ENCODE results near the gene KAT6B.
A peak's percentile ranks its signal among the peaks of the same experiment; 100 is the strongest.

Gene KAT6B

DNA sequence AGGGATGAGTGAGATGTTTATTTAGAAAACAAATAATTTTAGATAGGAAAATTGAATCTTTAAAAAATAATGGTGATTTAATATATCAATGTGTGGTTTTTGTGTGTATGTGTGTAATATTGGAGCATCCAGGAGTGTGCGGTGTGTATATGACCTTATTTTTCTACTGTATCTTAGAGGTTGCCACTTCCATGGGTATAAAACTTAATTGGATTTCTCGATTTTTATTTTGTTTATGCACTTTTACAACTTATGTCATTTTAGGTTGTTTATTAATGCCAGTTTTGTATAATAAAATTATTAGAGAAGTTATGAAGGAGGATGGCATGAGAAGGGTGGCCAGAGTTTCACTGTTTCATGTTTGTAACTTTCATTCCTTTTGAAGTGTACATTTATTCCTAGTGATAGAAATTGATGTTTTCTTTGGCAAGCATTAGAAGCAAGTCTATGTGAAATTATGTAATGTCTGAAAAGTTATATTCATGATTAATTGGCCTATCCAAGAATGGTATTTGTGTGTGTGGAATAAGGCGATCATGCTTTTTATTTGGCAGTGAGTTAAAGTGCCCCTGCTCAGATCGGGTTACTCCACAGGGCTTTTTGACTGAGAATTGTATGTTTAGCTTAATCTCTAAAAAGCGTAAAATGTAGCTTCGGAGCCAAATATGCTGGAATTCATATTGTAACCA, 110.3 kb downstream of the KAT6B start:
- POLR2A ChIA-PET = interaction anchor here (0.9 to 1.1 kb wide), 2 partner anchors 11 to 111 kb away, joined by 3 to 4 read pairs; partner anchors contain the start of gene KAT6B
- Histone ChIP-seq H3K4me3 (ENCODE audit: low read depth, low read length) (no peak overlapping the region), H3K27ac (ENCODE audit: extremely low read depth, low read depth, low read length) (peak overlapping the region; percentile 18; the same call in 1 of the 2 replicates), H3K36me3 (ENCODE audit: control insufficient read depth in 2 of 2, insufficient read depth in 1 of 2, low read length in 2 of 2) (no peaks in the 10 kb centered on the region), H3K9me3 (ENCODE audit: control insufficient read depth, insufficient read depth, low read depth, low read length) (no peaks in the 10 kb centered on the region), H3K4me1 (ENCODE audit: control insufficient read depth, insufficient read depth, low read length) (peaks cover 12% of the 10 kb centered on the region)
- CTCF ChIA-PET = no interaction called here
- TF ChIP-seq HOXC10 (CRISPR knock-in tag; IDR thresholded peaks at IDR 0.05) = no peak
- no peak for TF ChIP-seq ZNF114 (tag by site-specific recombination; IDR thresholded peaks at IDR 0.05)
- no peak for TF ChIP-seq ZNF433 (tag by site-specific recombination; IDR thresholded peaks at IDR 0.05; ENCODE audit: low read depth)
- no peak for TF ChIP-seq PRDM1 (tag by site-specific recombination; IDR thresholded peaks at IDR 0.05)
- no peak for TF ChIP-seq TRIM28 (IDR thresholded peaks at IDR 0.05; ENCODE audit: borderline replicate concordance, low read length)
- no peak for TF ChIP-seq ZNF248 (tag by site-specific recombination; IDR thresholded peaks at IDR 0.05)
- no peak for TF ChIP-seq ZNF37A (tag by site-specific recombination; IDR thresholded peaks at IDR 0.05)
- TF ChIP-seq ZNF169 (tag by site-specific recombination; IDR thresholded peaks at IDR 0.05) = no peak
- TF ChIP-seq ZXDB (tag by site-specific recombination; IDR thresholded peaks at IDR 0.05) = 0 out of 2 replicates have a peak, but pooled peaks have one; percentile 35
- TF ChIP-seq WT1 (tag by site-specific recombination; IDR thresholded peaks at IDR 0.05) = peak; percentile 52
- no peak for TF ChIP-seq YY1 (tag by site-specific recombination; IDR thresholded peaks at IDR 0.05)
- TF ChIP-seq ZBTB17 (tag by site-specific recombination; IDR thresholded peaks at IDR 0.05) = peak; percentile 67
- TF ChIP-seq GLIS2 (tag by site-specific recombination; IDR thresholded peaks at IDR 0.05) = no peak
- peak; percentile 61; the same call in 1 of the 2 replicates for TF ChIP-seq ZNF629 (tag by site-specific recombination; IDR thresholded peaks at IDR 0.05)
- no peak for TF ChIP-seq ZNF2 (tag by site-specific recombination; IDR thresholded peaks at IDR 0.05)
- peak; percentile 58 for TF ChIP-seq OSR2 (tag by site-specific recombination; IDR thresholded peaks at IDR 0.05)
- peak; percentile 29; the same call in 1 of the 2 replicates for TF ChIP-seq PRDM10 (tag by site-specific recombination; IDR thresholded peaks at IDR 0.05)
- no peak for TF ChIP-seq ZNF791 (tag by site-specific recombination; IDR thresholded peaks at IDR 0.05)
- TF ChIP-seq ZNF785 (tag by site-specific recombination; IDR thresholded peaks at IDR 0.05) = no peak
- peak; percentile 19; the same call in 1 of the 2 replicates for TF ChIP-seq ZNF24 (tag by site-specific recombination; IDR thresholded peaks at IDR 0.05)
- TF ChIP-seq ZBTB48 (tag by site-specific recombination; IDR thresholded peaks at IDR 0.05) = no peak
- TF ChIP-seq ZNF701 (tag by site-specific recombination; IDR thresholded peaks at IDR 0.05) = no peak
- TF ChIP-seq ZNF214 (tag by site-specific recombination; IDR thresholded peaks at IDR 0.05; ENCODE audit: borderline replicate concordance) = no peak
- no peak for TF ChIP-seq EGR2 (tag by site-specific recombination; IDR thresholded peaks at IDR 0.05; ENCODE audit: low read depth)
- TF ChIP-seq ZNF133 (tag by site-specific recombination; IDR thresholded peaks at IDR 0.05) = no peak
- no peak for TF ChIP-seq ZNF585B (tag by site-specific recombination; IDR thresholded peaks at IDR 0.05)
- no peak for TF ChIP-seq ZNF174 (tag by site-specific recombination; IDR thresholded peaks at IDR 0.05)
- TF ChIP-seq MZF1 (tag by site-specific recombination; IDR thresholded peaks at IDR 0.05; ENCODE audit: borderline replicate concordance) = no peak
- TF ChIP-seq REPIN1 (tag by site-specific recombination; IDR thresholded peaks at IDR 0.05; ENCODE audit: low read depth) = 0 out of 2 replicates have a peak, but pooled peaks have one; percentile 58
- peak; percentile 62; the same call in 1 of the 2 replicates for TF ChIP-seq KLF10 (tag by site-specific recombination; IDR thresholded peaks at IDR 0.05)
- no peak for TF ChIP-seq ZNF341 (tag by site-specific recombination; IDR thresholded peaks at IDR 0.05; ENCODE audit: low read depth)
- TF ChIP-seq ZBTB1 (tag by site-specific recombination; IDR thresholded peaks at IDR 0.05) = no peak
- no peak for TF ChIP-seq ZNF639 (tag by site-specific recombination; IDR thresholded peaks at IDR 0.05)
- no peak for TF ChIP-seq ZFP37 (tag by site-specific recombination; IDR thresholded peaks at IDR 0.05)

All from HEK293 (cell line).